Endothelial cell (in vitro differentiated cells): ENCODE results near the gene SHLD3. TPM values are rescaled to one million over a fixed set of nuclear protein-coding genes. Genes with fewer than 3 reads are reported as not detected.
"Not testable (repeated sequence)": the region's sequence is repeated elsewhere in the genome, so short reads cannot be mapped to it uniquely, and the experiment has no call there.

Experiments used
- DNase-seq: peaks from one replicate; pipeline ENCODE4 v3.0.0; 2021; ENCODE audit warnings: low spot score
- H3K27ac Mint-ChIP-seq: one replicate; pipeline ENCODE4 v1.8.0; 2021; ENCODE audit warnings: mixed read lengths, inconsistent platforms; ENCODE audit not compliant: unreplicated experiment
- H3K27me3 Mint-ChIP-seq: one replicate; pipeline ENCODE4 v1.8.0; 2021; ENCODE audit warnings: mild to moderate bottlenecking, moderate library complexity, mixed read lengths, inconsistent platforms; ENCODE audit not compliant: unreplicated experiment
- H3K36me3 Mint-ChIP-seq: one replicate; pipeline ENCODE4 v1.8.0; 2021; ENCODE audit warnings: mild to moderate bottlenecking, low read depth, mixed read lengths, inconsistent platforms; ENCODE audit not compliant: unreplicated experiment
- H3K4me1 Mint-ChIP-seq: one replicate; pipeline ENCODE4 v1.8.0; 2021; ENCODE audit warnings: mild to moderate bottlenecking, mixed read lengths, inconsistent platforms; ENCODE audit not compliant: unreplicated experiment
- H3K4me3 Mint-ChIP-seq: one replicate; pipeline ENCODE4 v1.8.0; 2021; ENCODE audit warnings: mild to moderate bottlenecking, mixed read lengths, inconsistent platforms; ENCODE audit not compliant: unreplicated experiment
- H3K9me3 Mint-ChIP-seq: one replicate; pipeline ENCODE4 v1.8.0; 2021; ENCODE audit warnings: mixed read lengths, inconsistent platforms; ENCODE audit not compliant: unreplicated experiment
- total RNA-seq: library from RNA; stranded (reverse); fragmentation: NEBNext Ultra II Directional; extraction: Animal tissue kit (Norgen Biotek cat#: 25700); gene quantifications from one replicate; pipeline ENCODE4 v1.2.1, GENCODE V29; 2021; ENCODE audit not compliant: unreplicated experiment
- TF ChIP-seq, protein P1 (sequence below): fragments of 200-600 bp; sonication (generic); IDR thresholded peaks from one replicate; pipeline ENCODE4 v1.5.0; 2021; ENCODE audit warnings: antibody characterized with exemption; ENCODE audit not compliant: unreplicated experiment

SHLD3 gene
- total RNA-seq, 1 donor from 2014 or later, result 2.8 TPM

DNA sequence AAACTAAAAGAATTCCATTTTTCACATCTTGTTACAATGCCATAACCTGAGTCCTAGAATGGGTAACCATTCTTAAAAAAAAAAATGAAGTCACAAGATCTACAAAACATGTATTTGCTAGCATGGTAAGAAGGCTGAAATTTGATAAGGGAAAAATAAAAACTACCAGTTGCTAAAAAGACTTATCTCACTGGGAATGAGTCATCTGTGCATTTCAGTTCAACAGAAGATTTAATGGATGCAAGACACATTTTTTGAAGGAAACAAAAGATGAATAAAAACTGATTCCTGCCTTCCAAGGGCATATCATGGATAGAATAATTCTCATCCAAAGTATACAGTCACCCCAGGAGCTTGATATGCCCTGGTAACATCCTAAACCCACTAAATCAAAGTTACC lies 49.9 kb downstream of the SHLD3 start:
- H3K9me3 Mint-ChIP-seq, result no peaks in the 10 kb centered on the region
- no peak overlapping the region for H3K4me3 Mint-ChIP-seq
- H3K27ac Mint-ChIP-seq, result no peak overlapping the region
- peaks cover 19% of the 10 kb centered on the region for H3K36me3 Mint-ChIP-seq
- H3K4me1 Mint-ChIP-seq, result no peaks in the 10 kb centered on the region
- peaks cover 2% of the 10 kb centered on the region for H3K27me3 Mint-ChIP-seq
- TF ChIP-seq, protein P1, sequence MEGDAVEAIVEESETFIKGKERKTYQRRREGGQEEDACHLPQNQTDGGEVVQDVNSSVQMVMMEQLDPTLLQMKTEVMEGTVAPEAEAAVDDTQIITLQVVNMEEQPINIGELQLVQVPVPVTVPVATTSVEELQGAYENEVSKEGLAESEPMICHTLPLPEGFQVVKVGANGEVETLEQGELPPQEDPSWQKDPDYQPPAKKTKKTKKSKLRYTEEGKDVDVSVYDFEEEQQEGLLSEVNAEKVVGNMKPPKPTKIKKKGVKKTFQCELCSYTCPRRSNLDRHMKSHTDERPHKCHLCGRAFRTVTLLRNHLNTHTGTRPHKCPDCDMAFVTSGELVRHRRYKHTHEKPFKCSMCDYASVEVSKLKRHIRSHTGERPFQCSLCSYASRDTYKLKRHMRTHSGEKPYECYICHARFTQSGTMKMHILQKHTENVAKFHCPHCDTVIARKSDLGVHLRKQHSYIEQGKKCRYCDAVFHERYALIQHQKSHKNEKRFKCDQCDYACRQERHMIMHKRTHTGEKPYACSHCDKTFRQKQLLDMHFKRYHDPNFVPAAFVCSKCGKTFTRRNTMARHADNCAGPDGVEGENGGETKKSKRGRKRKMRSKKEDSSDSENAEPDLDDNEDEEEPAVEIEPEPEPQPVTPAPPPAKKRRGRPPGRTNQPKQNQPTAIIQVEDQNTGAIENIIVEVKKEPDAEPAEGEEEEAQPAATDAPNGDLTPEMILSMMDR, result no peak
- no peak for DNase-seq

DNA sequence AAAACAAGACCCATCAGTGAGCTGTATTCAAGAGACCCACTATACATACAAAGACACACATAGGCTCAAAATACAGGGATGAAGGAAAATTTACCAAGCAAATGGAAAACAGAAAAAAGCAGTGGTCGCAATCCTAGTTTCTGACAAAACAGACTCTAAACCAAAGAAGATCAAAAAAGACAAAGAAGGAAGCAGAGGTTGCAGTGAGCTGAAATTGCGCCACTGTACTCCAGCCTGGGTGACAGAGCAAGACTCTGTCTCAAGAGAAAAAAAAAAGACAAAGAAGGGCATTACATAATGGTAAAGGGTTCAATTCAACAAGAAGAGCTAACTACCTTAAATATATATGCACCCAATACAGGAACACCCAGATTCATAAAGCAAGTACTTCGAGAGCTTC lies 51.2 kb downstream of the SHLD3 start:
- not testable (repeated sequence) for H3K27me3 Mint-ChIP-seq, DNase-seq, H3K4me3 Mint-ChIP-seq, H3K27ac Mint-ChIP-seq, H3K9me3 Mint-ChIP-seq, H3K4me1 Mint-ChIP-seq
- H3K36me3 Mint-ChIP-seq, result peaks cover 24% of the 10 kb centered on the region

Other genes with a start within 250 kb of the SHLD3 start
- 16.7 TPM for gene ADAMTS6, start 143.1 kb upstream of the SHLD3 start, total RNA-seq
- gene CENPK, start 61.9 kb upstream of the SHLD3 start, total RNA-seq, result 28.9 TPM
- 44.9 TPM for gene PPWD1, start 61.7 kb upstream of the SHLD3 start, total RNA-seq
- gene TRIM23, start 694 bp upstream of the SHLD3 start, total RNA-seq, result 12.8 TPM
- 20.3 TPM for gene TRAPPC13, start within 50 bp of the SHLD3 start, total RNA-seq
- 8.3 TPM for gene SGTB, start 97.1 kb downstream of the SHLD3 start, total RNA-seq
- gene NLN, start 97.2 kb downstream of the SHLD3 start, total RNA-seq, result 45.8 TPM